Gastroesophageal sphincter (tissue), 4 donors: ENCODE data around the gene RHOV. TPM values are rescaled to one million over a fixed set of nuclear protein-coding genes. Genes with fewer than 3 reads are reported as not detected.

Experiments
- ATAC-seq: fragments of 150-250 bp; one replicate; pipeline ENCODE4 v1.9.1; 2016; ENCODE audit warnings: mild to moderate bottlenecking, moderate library complexity
- H3K27ac ChIP-seq, 4 donors: fragments of 200-600 bp; sonication (generic) in 3 of 4; 1 replicate in 3 of 4; 2 replicates in 1 of 4; pipeline ENCODE4 v1.5.1; 2016 to 2019
- H3K27me3 ChIP-seq: fragments of 200-600 bp; sonication (generic); one replicate; pipeline ENCODE4 v1.5.1; 2019
- H3K36me3 ChIP-seq, 2 donors: fragments of 200-600 bp; sonication (generic); one replicate each; pipeline ENCODE4 v1.5.1; 2019; ENCODE audit warnings: control low read depth in 1 of 2
- H3K4me1 ChIP-seq, 3 donors: fragments of 200-600 bp; sonication (generic); 1 replicate in 2 of 3; 2 replicates in 1 of 3; pipeline ENCODE4 v1.5.1; 2016 to 2019; ENCODE audit warnings: control low read depth in 2 of 3
- H3K4me3 ChIP-seq, 2 donors: fragments of 200-600 bp; sonication (generic); one replicate each; pipeline ENCODE4 v1.5.1; 2019; ENCODE audit warnings: mild to moderate bottlenecking in 1 of 2, moderate library complexity in 1 of 2
- H3K9me3 ChIP-seq, 3 donors: fragments of 200-600 bp; sonication (generic); one replicate each; pipeline ENCODE4 v1.5.1; 2017 to 2019; ENCODE audit warnings: control low read depth in 2 of 3
- CTCF ChIP-seq, 4 experiments: fragments of 200-600 bp in 2 of 4; fragments of 450-650 bp in 2 of 4; sonication (generic) in 1 of 4; IDR thresholded peaks; one replicate each; pipeline ENCODE4 v1.5.1; 2017 to 2019; ENCODE audit warnings: antibody characterized with exemption in 4 of 4, mild to moderate bottlenecking in 2 of 4, moderate library complexity in 2 of 4
- EP300 ChIP-seq: sonication (generic); formaldehyde crosslinking; IDR thresholded peaks from one replicate; pipeline ENCODE4 v1.6.1; 2017; ENCODE audit warnings: antibody characterized with exemption, mild to moderate bottlenecking
- POLR2A ChIP-seq, 2 donors: fragments of 450-650 bp; IDR thresholded peaks; one replicate each; pipeline ENCODE4 v1.6.1; 2017; ENCODE audit warnings: antibody characterized with exemption in 2 of 2, mild to moderate bottlenecking in 2 of 2, moderate library complexity in 1 of 2
- POLR2AphosphoS5 ChIP-seq: sonication (generic); formaldehyde crosslinking; IDR thresholded peaks from one replicate; pipeline ENCODE4 v1.6.1; 2017; ENCODE audit warnings: antibody characterized with exemption
- WGBS, 2 donors: methylation state at CpG; one replicate each; pipeline ENCODE4 v1.1.5; 2018; ENCODE audit warnings: low coverage in 1 of 2; 5-methylcytosine and 5-hydroxymethylcytosine counted together
- total RNA-seq, 4 donors: library from RNA; depleted of rRNA; stranded (reverse); fragments of >200 nt; gene quantifications; one replicate each; pipeline ENCODE4 v1.1.0, GENCODE V29; 2016

Gene RHOV
- total RNA-seq, 4 donors from 2014 or later, result 7.0 TPM; not detected in 3

GRCh38 chr15:40843885-40844695 is 29.9 kb downstream of the RHOV start, which contains the start of gene SPINT1:
TSS of gene SPINT1 (plus strand) at chr15:40844048. CDS start at chr15:40844555, 507 bp downstream.
- no peaks in the 10 kb centered on the region for H3K36me3 ChIP-seq
- H3K9me3 ChIP-seq, result no peaks in the 10 kb centered on the region
- 0% methylated on average over 11 of the region's 89 CpGs; no CpG with 5 or more reads in 1 of the 2 donors for WGBS, 2 donors
- no peak within 1 kb of the TSS for H3K27ac ChIP-seq
- H3K4me1 ChIP-seq, result peaks cover 4 to 20% (median 11%) of the 10 kb centered on the region in 3 donors
- peak within 1 kb of the TSS; percentile 13 to 53 for H3K4me3 ChIP-seq
- ATAC-seq, result no peak
- H3K27me3 ChIP-seq, result peaks cover 58% of the 10 kb centered on the region
- TF ChIP-seq CTCF (IDR thresholded peaks at IDR 0.05) (no peak), POLR2A (IDR thresholded peaks at IDR 0.05) (no peak), POLR2AphosphoS5 (no peak), EP300 (no peak)

- H3K4me1 ChIP-seq, result peaks cover 4 to 20% (median 11%) of the 10 kb centered on the region in 3 donors
- no peak overlapping the region for H3K27ac ChIP-seq
- H3K27me3 ChIP-seq, result peaks cover 58% of the 10 kb centered on the region
- H3K36me3 ChIP-seq, result no peaks in the 10 kb centered on the region
- TF ChIP-seq POLR2AphosphoS5 (no peak), EP300 (no peak), CTCF (IDR thresholded peaks at IDR 0.05) (no peak), POLR2A (IDR thresholded peaks at IDR 0.05) (no peak)
- ATAC-seq, result no peak
- 34 to 37% methylated on average over 10 to 11 of the region's 34 CpGs for WGBS, 2 donors
- H3K9me3 ChIP-seq, result no peaks in the 10 kb centered on the region
- peak overlapping the region in 1 of 2 donors; percentile 53 for H3K4me3 ChIP-seq
Observed at GRCh38 chr15:40843261-40843884, 30.7 kb downstream of the RHOV start.

GRCh38 chr15:40841741-40842140 is 32.3 kb downstream of the RHOV start:
- WGBS, 2 donors, result 71 to 93% methylated on average over 1 to 2 of the region's 2 CpGs
- no peak for ATAC-seq
- Histone ChIP-seq H3K36me3 (no peaks in the 10 kb centered on the region), H3K27me3 (peaks cover 50% of the 10 kb centered on the region), H3K4me1 (peaks cover 4 to 20% (median 11%) of the 10 kb centered on the region in 3 donors), H3K4me3 (no peak overlapping the region), H3K9me3 (no peaks in the 10 kb centered on the region), H3K27ac (no peak overlapping the region)
- TF ChIP-seq POLR2AphosphoS5 (no peak), POLR2A (IDR thresholded peaks at IDR 0.05) (no peak), EP300 (no peak), CTCF (IDR thresholded peaks at IDR 0.05) (no peak)

- H3K9me3 ChIP-seq, result no peaks in the 10 kb centered on the region
- peaks cover 20% of the 10 kb centered on the region for H3K27me3 ChIP-seq
- ATAC-seq, result no peak
- 83 to 90% methylated on average over 4 to 5 of the region's 5 CpGs for WGBS, 2 donors
- H3K4me1 ChIP-seq, result peaks cover 0 to 6% (median 0%) of the 10 kb centered on the region in 3 donors
- H3K36me3 ChIP-seq, result no peaks in the 10 kb centered on the region
- TF ChIP-seq CTCF (IDR thresholded peaks at IDR 0.05) (no peak), POLR2AphosphoS5 (no peak), POLR2A (IDR thresholded peaks at IDR 0.05) (no peak), EP300 (no peak)
- H3K27ac ChIP-seq, result no peak overlapping the region
- H3K4me3 ChIP-seq, result no peak overlapping the region
Observed at GRCh38 chr15:40838756-40839155, 35.3 kb downstream of the RHOV start.
